Muscle of arm (tissue), 12 donors: ENCODE data around the gene MAGI1. TPM values are rescaled to one million over a fixed set of nuclear protein-coding genes. Genes with fewer than 3 reads are reported as not detected.
"Not testable (repeated sequence)": the region's sequence is repeated elsewhere in the genome, so short reads cannot be mapped to it uniquely, and the experiment has no call there.

Experiments used
- DNase-seq: peaks from one replicate; pipeline ENCODE4 v3.0.0-alpha.2; 2013
- polyA plus RNA-seq, 12 donors: library from polyadenylated mRNA; unstranded; fragments of 120-200 nt; gene quantifications; one replicate each; pipeline ENCODE4 v1.2.1, GENCODE V29; 2013; ENCODE audit not compliant: insufficient read length in 12 of 12

MAGI1 gene
- polyA plus RNA-seq, 12 donors, result 10.7 to 34.9 (median 14.0) TPM; not detected in 1

GRCh38 chr3:65535260-65535659 is 503.5 kb downstream of the MAGI1 start:
- DNase-seq, result no peak

- no peak for DNase-seq
These were observed 503.9 kb downstream of the MAGI1 start for GRCh38 chr3:65534805-65535204.

GRCh38 chr3:65532749-65533148 is 506.0 kb downstream of the MAGI1 start:
- DNase-seq, result no peak

GRCh38 chr3:65532215-65532614 is 506.5 kb downstream of the MAGI1 start:
- DNase-seq, result no peak

- no peak for DNase-seq
These were observed 507.2 kb downstream of the MAGI1 start for GRCh38 chr3:65531499-65531898.

- no peak for DNase-seq
These were observed 512.1 kb downstream of the MAGI1 start for GRCh38 chr3:65526656-65527055.

GRCh38 chr3:65524584-65524983 is 514.1 kb downstream of the MAGI1 start:
- no peak for DNase-seq

- DNase-seq, result no peak
These were observed 514.8 kb downstream of the MAGI1 start for GRCh38 chr3:65523878-65524277.

GRCh38 chr3:65521032-65521431 is 517.7 kb downstream of the MAGI1 start:
- no peak for DNase-seq

GRCh38 chr3:65516998-65517397 is 521.7 kb downstream of the MAGI1 start:
- no peak for DNase-seq

GRCh38 chr3:65514317-65514716 is 524.4 kb downstream of the MAGI1 start:
- not testable (repeated sequence) for DNase-seq

- DNase-seq, result not testable (repeated sequence)
These were observed 529.3 kb downstream of the MAGI1 start for GRCh38 chr3:65509423-65509794.

GRCh38 chr3:65508750-65509422 is 529.8 kb downstream of the MAGI1 start:
- DNase-seq, result no peak

- no peak for DNase-seq
These were observed 531.3 kb downstream of the MAGI1 start for GRCh38 chr3:65507437-65507836.

GRCh38 chr3:65503776-65504175 is 534.9 kb downstream of the MAGI1 start:
- no peak for DNase-seq

- no peak for DNase-seq
These were observed 536.2 kb downstream of the MAGI1 start for GRCh38 chr3:65502526-65502925.

GRCh38 chr3:65500398-65501306 is 538.1 kb downstream of the MAGI1 start:
- no peak for DNase-seq

- no peak for DNase-seq
These were observed 540.9 kb downstream of the MAGI1 start for GRCh38 chr3:65497846-65498245.

- no peak for DNase-seq
These were observed 541.5 kb downstream of the MAGI1 start for GRCh38 chr3:65497236-65497635.

- DNase-seq, result no peak
These were observed 544.8 kb downstream of the MAGI1 start for GRCh38 chr3:65493938-65494337.

GRCh38 chr3:65493371-65493882 is 545.3 kb downstream of the MAGI1 start:
- no peak for DNase-seq

- no peak for DNase-seq
These were observed 546.5 kb downstream of the MAGI1 start for GRCh38 chr3:65492249-65492648.

- DNase-seq, result no peak
These were observed 548.6 kb downstream of the MAGI1 start for GRCh38 chr3:65490114-65490513.
